GM18526 (cell line): ENCODE data around the gene HMG20B.

Experiments used
- POLR2A ChIP-seq: IDR thresholded peaks from 3 replicates; pipeline ENCODE4 v1.6.1; 2011; ENCODE audit not compliant: insufficient read length; ENCODE audit errors: extremely low read depth

HMG20B gene

DNA sequence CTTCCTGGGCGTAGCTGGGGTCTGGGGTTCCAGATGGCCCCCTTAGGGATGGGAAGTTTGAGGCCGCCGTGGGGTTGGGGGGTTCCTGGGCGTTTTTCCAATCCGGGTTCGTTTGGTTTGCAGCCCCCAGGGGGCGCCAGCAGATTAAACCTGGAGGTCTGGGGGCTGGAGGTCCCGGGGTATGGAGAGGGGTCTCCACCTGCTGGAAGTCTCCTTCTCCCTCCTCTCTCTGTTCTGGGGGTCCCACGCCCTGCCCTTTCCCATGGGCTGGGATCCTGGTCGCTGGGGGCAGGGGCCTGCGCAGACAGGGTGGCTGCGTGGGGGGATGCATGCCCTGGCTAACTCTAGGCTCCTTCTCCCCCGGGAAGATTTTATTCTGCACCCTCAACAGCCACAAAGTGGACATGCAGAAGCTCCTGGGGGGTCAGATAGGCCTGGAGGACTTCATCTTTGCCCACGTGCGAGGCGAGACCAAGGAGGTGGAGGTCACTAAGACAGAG, 13.4 kb downstream of the HMG20B start:
- TF ChIP-seq POLR2A = no peak

GRCh38 chr19:3586707-3587346, 14.1 kb downstream of the HMG20B start:
- no peak for TF ChIP-seq POLR2A

DNA sequence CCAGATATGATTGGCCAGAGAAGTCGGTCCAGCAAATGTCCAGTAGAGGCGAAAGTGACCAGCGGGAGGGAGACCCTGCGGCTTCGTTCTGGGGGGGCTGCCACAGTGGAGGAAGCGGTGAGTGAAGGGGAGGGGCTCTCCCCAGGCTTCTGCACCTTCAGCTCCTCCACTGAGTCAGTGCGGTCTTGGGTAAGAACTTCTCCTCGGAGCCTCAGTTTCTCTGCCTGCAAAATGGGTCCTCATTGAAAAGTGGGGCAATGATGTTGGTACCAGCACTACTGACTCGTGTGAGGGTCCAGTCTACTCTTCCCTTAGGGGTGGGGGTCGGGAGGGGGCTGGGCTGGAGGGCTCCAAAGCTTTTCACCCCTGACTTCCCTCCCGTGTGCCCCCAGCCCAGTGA, 16.7 kb downstream of the HMG20B start:
- TF ChIP-seq POLR2A = no peak

- no peak for TF ChIP-seq POLR2A
Observed at GRCh38 chr19:3589949-3590348, 17.2 kb downstream of the HMG20B start.

DNA sequence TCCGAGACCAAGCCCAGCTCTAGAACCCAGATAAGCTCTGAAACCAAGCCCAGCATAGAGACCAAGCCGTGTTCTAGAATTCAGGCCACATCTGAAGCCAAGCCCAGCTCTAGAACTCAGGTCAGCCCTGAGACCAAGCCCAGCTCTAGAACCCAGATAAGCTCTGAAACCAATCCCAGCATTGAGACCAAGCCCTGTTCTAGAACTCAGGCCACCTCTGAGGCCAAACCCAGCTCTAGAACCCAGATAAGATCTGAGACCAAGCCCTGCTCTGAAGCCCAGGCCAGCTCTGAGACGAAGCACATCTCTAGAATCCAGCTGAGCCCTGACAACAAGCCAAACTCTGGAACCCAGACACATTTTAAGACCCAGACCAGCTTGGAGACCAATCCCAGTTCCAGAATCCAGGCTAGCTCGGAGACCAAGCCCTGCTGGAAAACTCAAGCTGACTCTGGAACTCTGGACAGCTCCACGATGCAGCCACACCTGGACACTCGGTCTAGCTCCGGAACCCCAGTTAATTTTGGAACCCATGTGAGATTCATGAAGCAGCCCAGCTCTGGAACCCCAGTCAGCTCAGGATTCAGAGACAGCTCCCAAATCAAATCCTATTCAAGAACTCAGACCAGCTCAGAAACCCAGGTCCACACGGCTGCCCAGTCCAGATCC, 18.4 kb downstream of the HMG20B start:
- no peak for TF ChIP-seq POLR2A

GRCh38 chr19:3591876-3592613, 19.3 kb downstream of the HMG20B start:
- TF ChIP-seq POLR2A = no peak

GRCh38 chr19:3593156-3593555, 20.4 kb downstream of the HMG20B start:
- TF ChIP-seq POLR2A = no peak

GRCh38 chr19:3595521-3596061, 22.8 kb downstream of the HMG20B start:
- TF ChIP-seq POLR2A = no peak

DNA sequence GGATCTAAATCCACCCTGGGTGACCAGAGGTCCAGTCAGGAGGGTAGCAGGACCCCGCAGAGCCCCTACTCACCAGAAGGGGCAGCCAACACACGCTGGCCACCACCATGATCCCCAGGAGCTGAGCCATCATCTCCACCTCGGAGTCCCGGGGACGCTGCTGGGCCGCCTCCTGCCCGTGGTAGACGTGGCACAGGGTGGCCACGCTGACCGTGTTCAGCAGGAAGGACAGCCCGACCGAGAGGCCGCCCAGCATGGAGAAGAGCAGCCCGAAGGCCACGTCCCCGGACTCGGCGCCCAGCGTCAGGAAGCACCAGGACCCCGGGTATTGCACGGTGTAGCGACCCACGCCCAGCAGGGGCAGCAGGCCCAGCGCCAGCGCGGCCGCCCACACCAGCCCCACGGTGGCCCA, 27.0 kb downstream of the HMG20B start:
- TF ChIP-seq POLR2A = no peak

DNA sequence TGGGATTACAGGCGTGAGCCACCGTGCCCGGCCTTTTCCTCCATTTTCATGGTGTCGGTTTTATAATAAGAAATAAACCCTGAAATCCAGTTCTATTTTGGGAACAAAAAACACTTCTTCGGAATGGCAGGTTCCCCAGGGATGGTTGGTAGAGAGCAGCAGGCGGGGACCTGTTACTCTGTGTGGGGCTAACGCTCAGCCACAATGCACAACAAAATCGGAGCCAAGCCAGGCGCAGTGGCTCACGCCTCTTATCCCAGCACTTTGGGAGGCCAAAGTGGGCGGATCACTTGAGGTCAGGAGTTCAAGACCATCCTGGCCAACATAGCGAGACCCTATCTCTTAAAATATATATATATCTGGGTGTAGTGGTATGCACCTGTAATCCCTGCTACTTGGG, 28.3 kb downstream of the HMG20B start:
- TF ChIP-seq POLR2A = no peak

DNA sequence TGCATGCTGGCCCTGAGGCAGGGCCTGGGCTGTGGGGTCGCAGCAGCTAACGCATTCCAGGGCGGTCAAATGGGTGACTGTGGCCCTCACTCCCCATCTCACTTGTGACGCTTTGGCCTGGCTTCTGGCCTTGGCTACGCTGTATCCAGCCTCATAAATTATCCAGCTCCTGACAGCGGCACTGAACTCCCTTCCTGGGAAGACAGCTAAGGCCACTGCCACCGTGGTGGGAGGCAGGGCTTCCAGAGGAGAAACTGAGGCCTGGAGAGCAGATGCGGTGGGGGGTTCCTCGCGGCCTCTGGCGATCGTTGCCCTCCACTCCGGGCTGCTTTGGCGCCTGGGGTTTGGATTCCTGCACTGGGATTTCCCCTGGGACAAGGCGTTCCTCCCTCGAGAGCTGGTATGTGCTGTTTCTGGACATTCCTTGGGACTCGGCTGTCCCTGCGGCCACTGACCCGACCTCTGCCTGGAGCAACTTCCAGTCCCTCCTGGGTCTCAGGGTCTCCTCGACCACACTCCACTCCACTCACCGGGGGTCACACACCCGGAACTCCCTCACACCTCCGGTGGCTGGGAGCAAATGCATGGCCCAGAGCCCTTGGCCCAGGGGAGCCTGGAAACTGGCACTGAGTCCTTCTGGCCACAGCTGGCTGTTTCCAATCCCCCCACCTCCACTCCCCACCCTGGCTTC, 30.5 kb downstream of the HMG20B start:
- TF ChIP-seq POLR2A = no peak

DNA sequence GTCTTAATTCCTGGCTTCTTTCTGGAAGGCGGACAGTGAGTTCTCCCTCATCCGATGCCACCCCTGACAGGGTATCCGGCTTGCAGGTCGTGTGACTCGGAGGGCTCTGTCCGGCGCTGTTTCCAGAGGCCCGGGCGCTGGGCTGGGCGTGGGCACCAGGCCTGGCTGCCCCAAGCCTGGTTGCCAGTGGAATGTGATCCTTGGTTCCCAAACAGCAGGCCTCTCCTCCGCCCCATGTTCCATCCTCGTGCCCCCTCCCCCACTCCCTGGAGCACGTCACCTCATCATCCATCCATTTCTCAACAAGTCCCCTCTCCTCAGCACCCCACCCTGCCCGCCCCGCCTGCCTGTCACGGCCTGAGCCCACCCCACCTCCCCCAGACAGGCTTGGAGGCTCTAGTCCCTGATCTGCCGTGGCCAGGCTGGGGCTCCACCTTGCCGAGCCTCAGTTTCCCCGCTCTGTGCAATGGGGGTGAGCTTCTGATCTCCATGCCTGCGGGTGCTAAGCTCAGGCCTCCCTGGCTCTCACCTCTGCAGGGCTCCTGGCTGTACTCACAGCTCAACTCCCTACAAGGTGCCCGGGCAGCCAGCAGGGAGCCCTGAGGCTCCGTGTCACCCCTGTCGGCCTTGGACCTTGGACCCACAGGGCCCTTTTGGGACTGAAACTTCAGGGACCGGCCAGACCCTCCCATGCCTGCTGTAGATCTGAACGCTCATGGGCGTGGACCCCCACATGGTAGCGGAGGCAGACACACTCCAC, 31.7 kb downstream of the HMG20B start:
- TF ChIP-seq POLR2A = no peak

- TF ChIP-seq POLR2A = no peak
Observed at GRCh38 chr19:3604987-3605343, 32.2 kb downstream of the HMG20B start.

- TF ChIP-seq POLR2A = no peak
Observed at GRCh38 chr19:3605361-3605760, 32.6 kb downstream of the HMG20B start.

- TF ChIP-seq POLR2A = no peak
Observed at GRCh38 chr19:3605770-3606169, 33.0 kb downstream of the HMG20B start.
